GM12875 (cell line): ENCODE results near the gene NHEJ1.

Experiments used
- H3K4me3 ChIP-seq: one replicate; pipeline ENCODE4 v1.5.1; 2011; ENCODE audit warnings: low read depth, low read length, control low read depth
- TF ChIP-seq, protein P1 (sequence below): IDR thresholded peaks from 2 replicates; pipeline ENCODE4 v1.5.1; 2011; ENCODE audit warnings: low read depth, mild to moderate bottlenecking, control low read depth, inconsistent platforms, low read length, moderate library complexity, borderline replicate concordance; ENCODE audit not compliant: insufficient read depth

The NHEJ1 gene

GRCh38 chr2:219072741-219073250 is 87.8 kb downstream of the NHEJ1 start:
- TF ChIP-seq, protein P1, sequence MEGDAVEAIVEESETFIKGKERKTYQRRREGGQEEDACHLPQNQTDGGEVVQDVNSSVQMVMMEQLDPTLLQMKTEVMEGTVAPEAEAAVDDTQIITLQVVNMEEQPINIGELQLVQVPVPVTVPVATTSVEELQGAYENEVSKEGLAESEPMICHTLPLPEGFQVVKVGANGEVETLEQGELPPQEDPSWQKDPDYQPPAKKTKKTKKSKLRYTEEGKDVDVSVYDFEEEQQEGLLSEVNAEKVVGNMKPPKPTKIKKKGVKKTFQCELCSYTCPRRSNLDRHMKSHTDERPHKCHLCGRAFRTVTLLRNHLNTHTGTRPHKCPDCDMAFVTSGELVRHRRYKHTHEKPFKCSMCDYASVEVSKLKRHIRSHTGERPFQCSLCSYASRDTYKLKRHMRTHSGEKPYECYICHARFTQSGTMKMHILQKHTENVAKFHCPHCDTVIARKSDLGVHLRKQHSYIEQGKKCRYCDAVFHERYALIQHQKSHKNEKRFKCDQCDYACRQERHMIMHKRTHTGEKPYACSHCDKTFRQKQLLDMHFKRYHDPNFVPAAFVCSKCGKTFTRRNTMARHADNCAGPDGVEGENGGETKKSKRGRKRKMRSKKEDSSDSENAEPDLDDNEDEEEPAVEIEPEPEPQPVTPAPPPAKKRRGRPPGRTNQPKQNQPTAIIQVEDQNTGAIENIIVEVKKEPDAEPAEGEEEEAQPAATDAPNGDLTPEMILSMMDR = no peak
- H3K4me3 ChIP-seq = no peak overlapping the region

GRCh38 chr2:219071131-219071816 is 89.3 kb downstream of the NHEJ1 start:
- TF ChIP-seq, protein P1 = no peak
- H3K4me3 ChIP-seq = no peak overlapping the region

- H3K4me3 ChIP-seq = no peak overlapping the region
- TF ChIP-seq, protein P1 = no peak
These were observed 95.1 kb downstream of the NHEJ1 start for GRCh38 chr2:219065484-219065883.

DNA sequence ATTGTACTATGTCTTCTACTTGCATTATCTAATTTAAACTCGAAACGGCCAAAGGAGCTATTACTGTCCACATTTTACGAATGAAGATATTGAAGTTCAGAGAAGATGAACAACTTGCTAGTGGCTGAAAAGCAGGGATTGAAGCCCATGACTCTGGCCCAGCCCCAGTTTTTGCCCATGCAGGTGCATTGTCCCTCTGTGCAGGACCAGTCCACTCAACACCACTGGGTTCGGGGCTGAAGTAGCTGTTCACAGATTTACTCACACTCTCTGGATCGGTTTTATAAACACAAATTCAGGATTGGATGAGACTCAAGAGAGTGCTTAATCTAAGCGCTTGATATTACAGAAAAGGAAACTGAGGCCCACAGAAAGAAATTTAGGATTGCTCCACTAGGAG is 98.5 kb downstream of the NHEJ1 start:
- no peak overlapping the region for H3K4me3 ChIP-seq
- TF ChIP-seq, protein P1 = no peak

- no peak within 1 kb of the TSS for H3K4me3 ChIP-seq
- TF ChIP-seq, protein P1 = no peak
These were observed 99.5 kb downstream of the NHEJ1 start, which contains the start of gene IHH for GRCh38 chr2:219060821-219061791. IHH (minus strand) TSS chr2:219060921; CDS start chr2:219060467, 454 bp downstream.

DNA sequence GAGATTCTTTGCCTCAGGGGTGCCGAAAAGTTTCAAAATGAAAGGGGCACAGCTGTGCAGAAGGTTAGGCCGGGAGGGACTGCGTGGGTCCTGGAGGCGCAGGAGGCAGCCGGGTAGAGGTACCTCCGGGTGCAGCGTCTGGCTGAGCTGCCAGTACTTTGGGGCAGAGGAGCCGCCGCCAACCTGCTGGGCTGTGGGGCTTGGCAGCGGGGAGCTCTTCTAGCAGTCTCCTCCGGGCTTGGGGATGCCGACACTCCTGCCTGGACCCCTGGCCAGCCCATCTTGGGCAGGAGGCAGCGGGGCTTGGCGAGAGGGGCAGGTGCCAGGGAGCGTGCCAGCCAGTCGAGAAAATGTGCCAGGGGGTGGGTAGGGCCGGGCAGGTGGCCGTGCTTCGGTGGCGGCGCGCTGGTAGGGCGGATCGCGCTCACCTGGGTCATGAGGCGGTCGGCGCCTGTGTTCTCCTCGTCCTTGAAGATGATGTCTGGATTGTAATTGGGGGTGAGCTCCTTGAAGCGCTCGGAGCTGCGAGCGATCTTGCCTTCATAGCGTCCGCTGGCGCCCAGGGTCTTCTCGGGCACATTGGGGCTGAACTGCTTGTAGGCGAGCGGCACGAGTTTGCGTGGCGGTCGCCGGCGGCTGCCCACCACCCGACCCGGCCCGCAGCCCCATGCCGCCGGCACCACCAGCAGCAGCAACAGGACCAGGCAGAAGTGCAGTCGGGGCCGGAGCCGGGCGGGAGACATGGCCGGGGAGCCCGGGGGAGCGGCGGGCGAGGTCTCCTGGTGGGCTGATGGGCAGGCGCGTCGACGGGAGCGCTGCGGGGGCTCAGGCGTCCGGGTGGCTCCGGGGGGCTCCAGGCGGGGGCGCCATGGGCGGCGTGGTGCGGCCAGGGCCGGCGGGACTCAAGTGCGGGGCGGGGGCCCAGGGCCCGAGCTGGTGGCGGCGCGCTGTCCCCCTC is 100.6 kb downstream of the NHEJ1 start:
- TF ChIP-seq, protein P1 = no peak
- no peak overlapping the region for H3K4me3 ChIP-seq
